H1 (cell line): ENCODE results near the gene IFNAR2. TPM values are rescaled to one million over a fixed set of nuclear protein-coding genes. Genes with fewer than 3 reads are reported as not detected.
"Not testable (repeated sequence)": the region's sequence is repeated elsewhere in the genome, so short reads cannot be mapped to it uniquely, and the experiment has no call there.

Experiments used
- CTCF ChIA-PET: fragments of 300-600 bp; sonication (Branson Sonifier 250); formaldehyde crosslinking; loops from one replicate; lab custom pipeline; 2021; ENCODE audit not compliant: partially characterized antibody; lab: Charles Lee
- POLR2A ChIA-PET: fragments of 300-600 bp; sonication (Branson Sonifier 250); formaldehyde crosslinking; loops from one replicate; lab custom pipeline; 2021; ENCODE audit warnings: inconsistent platforms; ENCODE audit not compliant: partially characterized antibody; lab: Charles Lee
- DNase-seq, 2 experiments: peaks; one replicate each; pipeline versions ENCODE4 v3.0.0 to v3.0.0-alpha.2; 2010 to 2022; ENCODE audit warnings: low spot score in 2 of 2, low read depth in 1 of 2, mixed read lengths in 1 of 2
- FAIRE-seq: peaks from 2 replicates; lab custom pipeline; 2011; peaks lifted over from hg19 to GRCh38; lab: Jason Lieb, UNC
- H2AFZ ChIP-seq: 2 replicates; pipeline ENCODE4 v1.8.1; 2012; ENCODE audit warnings: low read length, inconsistent platforms
- H2AK5ac ChIP-seq: 2 replicates; pipeline ENCODE4 v1.6.1; 2013; ENCODE audit warnings: low read depth, low read length
- H2BK120ac ChIP-seq: replicated peaks from 2 replicates; pipeline ENCODE3; 2013; ENCODE audit warnings: low read depth, low read length, inconsistent platforms
- H2BK12ac ChIP-seq: 2 replicates; pipeline ENCODE4 v1.6.1; 2013; ENCODE audit warnings: low read depth, low read length
- H2BK15ac ChIP-seq: 2 replicates; pipeline ENCODE4 v1.6.1; 2013; ENCODE audit warnings: low read length
- H2BK20ac ChIP-seq: 2 replicates; pipeline ENCODE4 v1.6.1; 2013; ENCODE audit warnings: low read length
- H2BK5ac ChIP-seq: 2 replicates; pipeline ENCODE4 v1.6.1; 2013; ENCODE audit warnings: low read depth, low read length
- H3K14ac ChIP-seq: 2 replicates; pipeline ENCODE4 v1.6.1; 2013; ENCODE audit warnings: inconsistent platforms; ENCODE audit not compliant: insufficient read length
- H3K18ac ChIP-seq: 2 replicates; pipeline ENCODE4 v1.6.1; 2013; ENCODE audit warnings: low read length; ENCODE audit errors: extremely low read depth
- H3K23ac ChIP-seq: 2 replicates; pipeline ENCODE4 v1.6.1; 2013; ENCODE audit warnings: inconsistent platforms; ENCODE audit not compliant: insufficient read length
- H3K23me2 ChIP-seq: 2 replicates; pipeline ENCODE4 v1.6.1; 2013; ENCODE audit warnings: low read depth, low read length
- H3K27ac ChIP-seq: 2 replicates; pipeline ENCODE4 v1.6.1; 2011; ENCODE audit warnings: low read depth, low read length, inconsistent platforms
- H3K27me3 ChIP-seq, 4 experiments: replicated peaks in 1 of 4; 1 replicate in 1 of 4; 2 replicates in 3 of 4; pipeline versions ENCODE4 v1.6.1 to v1.8.1; 2011 to 2013; ENCODE audit warnings: low read length in 3 of 4, mild to moderate bottlenecking in 3 of 4, inconsistent platforms in 2 of 4, mixed read lengths in 2 of 4, moderate library complexity in 1 of 4; ENCODE audit not compliant: control insufficient read depth in 3 of 4, insufficient read depth in 3 of 4; ENCODE audit errors: extremely low read depth in 1 of 4
- H3K36me3 ChIP-seq, 4 experiments: 2 replicates each; pipeline versions ENCODE4 v1.6.1 to v1.8.1; 2011 to 2013; ENCODE audit warnings: mild to moderate bottlenecking in 4 of 4, low read length in 3 of 4, moderate library complexity in 2 of 4, control low read depth in 1 of 4, inconsistent platforms in 1 of 4; ENCODE audit not compliant: insufficient read depth in 4 of 4, control insufficient read depth in 2 of 4
- H3K4ac ChIP-seq: replicated peaks from 2 replicates; pipeline ENCODE3; 2013; ENCODE audit warnings: low read length, low read depth, mixed read lengths, inconsistent platforms; ENCODE audit not compliant: insufficient read length
- H3K4me1 ChIP-seq, 4 experiments: replicated peaks in 1 of 4; 1 replicate in 1 of 4; 2 replicates in 3 of 4; pipeline versions ENCODE4 v1.6.1 to v1.8.1; 2011 to 2013; ENCODE audit warnings: low read length in 3 of 4, inconsistent platforms in 2 of 4, mixed read lengths in 1 of 4; ENCODE audit not compliant: insufficient read depth in 4 of 4, control insufficient read depth in 3 of 4
- H3K4me2 ChIP-seq, 2 experiments: 2 replicates each; pipeline versions ENCODE4 v1.6.1 to v1.8.1; 2011 to 2013; ENCODE audit warnings: low read depth in 2 of 2, low read length in 2 of 2, control low read depth in 1 of 2, inconsistent platforms in 1 of 2, mild to moderate bottlenecking in 1 of 2; ENCODE audit not compliant: insufficient read depth in 1 of 2
- H3K4me3 ChIP-seq, 4 experiments: fragments of 200-600, 300-600 bp in 1 of 4; sonication (generic), shearing (Covaris generic), sonication (Bioruptor Twin) in 1 of 4; 2 replicates each; pipeline versions ENCODE4 v1.5.1 to v1.8.1; 2011 to 2016; ENCODE audit warnings: low read length in 4 of 4, low read depth in 3 of 4, control low read depth in 2 of 4, inconsistent platforms in 2 of 4, mild to moderate bottlenecking in 2 of 4, mixed read lengths in 1 of 4, moderate library complexity in 1 of 4; ENCODE audit not compliant: insufficient read depth in 2 of 4; ENCODE audit errors: extremely low read depth in 1 of 4
- H3K56ac ChIP-seq: replicated peaks from 2 replicates; pipeline ENCODE3; 2013; ENCODE audit warnings: low read depth, mild to moderate bottlenecking, mixed read lengths, low read length, inconsistent platforms; ENCODE audit not compliant: insufficient read length
- H3K79me1 ChIP-seq: 2 replicates; pipeline ENCODE4 v1.6.1; 2013; ENCODE audit warnings: low read depth, low read length, control low read depth
- H3K79me2 ChIP-seq, 2 experiments: 2 replicates each; pipeline versions ENCODE4 v1.6.1 to v1.8.1; 2012 to 2013; ENCODE audit warnings: low read length in 2 of 2, mild to moderate bottlenecking in 2 of 2, inconsistent platforms in 1 of 2; ENCODE audit not compliant: insufficient read depth in 2 of 2, control insufficient read depth in 1 of 2
- H3K9ac ChIP-seq, 4 experiments: replicated peaks in 1 of 4; 1 replicate in 1 of 4; 2 replicates in 3 of 4; pipeline versions ENCODE4 v1.6.1 to v1.8.1; 2011 to 2013; ENCODE audit warnings: low read depth in 3 of 4, low read length in 3 of 4, control low read depth in 2 of 4, mild to moderate bottlenecking in 2 of 4, moderate library complexity in 2 of 4, inconsistent platforms in 1 of 4; ENCODE audit errors: extremely low read depth in 1 of 4
- H3K9me3 ChIP-seq, 2 experiments: 2 replicates each; pipeline versions ENCODE4 v1.6.1 to v1.8.1; 2012 to 2013; ENCODE audit warnings: mild to moderate bottlenecking in 2 of 2, moderate library complexity in 2 of 2, control low read depth in 1 of 2, inconsistent platforms in 1 of 2, low read depth in 1 of 2, low read length in 1 of 2, mixed read lengths in 1 of 2; ENCODE audit not compliant: insufficient read depth in 2 of 2
- H4K20me1 ChIP-seq, 2 experiments: replicated peaks in 1 of 2; 2 replicates each; pipeline versions ENCODE3 to v1.8.1; 2011 to 2013; ENCODE audit warnings: inconsistent platforms in 2 of 2, low read length in 2 of 2, mild to moderate bottlenecking in 1 of 2; ENCODE audit not compliant: insufficient read depth in 2 of 2, control insufficient read depth in 1 of 2
- H4K5ac ChIP-seq: 2 replicates; pipeline ENCODE4 v1.6.1; 2013; ENCODE audit warnings: low read length, low read depth, mixed read lengths, inconsistent platforms; ENCODE audit not compliant: insufficient read length
- H4K8ac ChIP-seq: 2 replicates; pipeline ENCODE4 v1.8.0; 2013; ENCODE audit warnings: mild to moderate bottlenecking, moderate library complexity, low read length, inconsistent platforms; ENCODE audit not compliant: insufficient read depth; ENCODE audit errors: extremely low read depth
- H4K91ac ChIP-seq: replicated peaks from 2 replicates; pipeline ENCODE3; 2013; ENCODE audit warnings: low read length, mixed read lengths, inconsistent platforms; ENCODE audit not compliant: insufficient read length
- WGBS, 2 experiments: shearing (Covaris generic) in 1 of 2; methylation state at CpG; one replicate each; pipeline versions ENCODE4 v1.1.6 to v1.1.7; 2013 to 2015; ENCODE audit warnings: low lambda C conversion rate in 2 of 2, mixed read lengths in 2 of 2, inconsistent platforms in 1 of 2, low coverage in 1 of 2, missing lambda C conversion rate in 1 of 2; ENCODE audit not compliant: insufficient replicate concordance in 2 of 2, insufficient coverage in 1 of 2, insufficient read length in 1 of 2; ENCODE audit errors: extremely low coverage in 1 of 2, missing lambda C conversion rate in 1 of 2; 5-methylcytosine and 5-hydroxymethylcytosine counted together
- polyA plus RNA-seq, 7 experiments: library from polyadenylated mRNA; depleted of rRNA in 3 of 7; stranded (reverse) in 5 of 7; unstranded in 2 of 7; fragments of >200 nt in 5 of 7; fragments of 200-250 nt in 2 of 7; gene quantifications; 1 replicate in 5 of 7; 2 replicates in 1 of 7; 4 replicates in 1 of 7; pipeline versions ENCODE4 v1.2.1 to v1.2.3, GENCODE V29; 2011 to 2013; ENCODE audit warnings: missing spikeins in 2 of 7, mixed read lengths in 2 of 7
- total RNA-seq: library from RNA; stranded (reverse); fragmentation: NEBNext Ultra II Directional; extraction: Animal tissue kit (Norgen Biotek cat#: 25700); gene quantifications from 2 replicates; pipeline ENCODE4 v1.2.1, GENCODE V29; 2021

Gene IFNAR2
- total and polyA plus RNA-seq, 2 of the 8 experiments (the other 6 are each of a cell fraction or from before 2014, with no cell fraction given) = 12.2 to 16.1 TPM

DNA sequence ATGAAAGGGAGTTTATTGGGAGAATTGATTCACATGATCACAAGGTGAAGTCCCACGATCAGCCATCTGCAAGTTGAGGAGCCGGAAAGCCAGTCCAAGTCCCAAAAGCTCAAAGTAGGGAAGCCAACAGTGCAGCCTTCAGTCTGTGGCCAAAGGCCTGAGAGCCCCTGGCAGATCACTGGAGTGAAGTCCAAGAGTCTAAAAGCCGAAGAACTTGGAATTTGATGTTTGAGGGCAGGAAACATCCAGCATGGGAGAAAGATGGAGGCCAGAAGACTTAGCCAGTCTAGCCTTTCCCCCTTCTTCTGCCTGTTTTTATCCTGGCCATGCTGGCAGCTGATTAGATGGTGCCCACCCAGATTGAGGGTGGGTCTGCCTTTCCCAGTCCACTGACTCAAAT is 4.4 kb upstream of the IFNAR2 start:
- CTCF ChIA-PET = interaction anchor here (0.7 to 1.1 kb wide), 2 partner anchors 36 to 99 kb away, joined by 3 read pairs; partner anchors contain the start of gene IFNAR1

More for the DNA sequence above, 4.4 kb upstream of the IFNAR2 start:
- H3K23ac ChIP-seq, H4K20me1 ChIP-seq, H4K91ac ChIP-seq, H3K79me1 ChIP-seq, H3K56ac ChIP-seq, POLR2A ChIA-PET, H3K27me3 ChIP-seq, H2BK15ac ChIP-seq, H3K14ac ChIP-seq, H3K4me2 ChIP-seq, H2BK5ac ChIP-seq, H2AFZ ChIP-seq, H4K5ac ChIP-seq, H3K79me2 ChIP-seq, H4K8ac ChIP-seq, H3K23me2 ChIP-seq, FAIRE-seq, H3K9me3 ChIP-seq, DNase-seq, H2BK120ac ChIP-seq, H3K36me3 ChIP-seq, H3K4me3 ChIP-seq, H2BK12ac ChIP-seq, H3K4me1 ChIP-seq, H3K4ac ChIP-seq, H2AK5ac ChIP-seq, H3K9ac ChIP-seq, H3K18ac ChIP-seq, H3K27ac ChIP-seq, H2BK20ac ChIP-seq: not testable (repeated sequence)
- WGBS, 2 experiments = 90% methylated on average over 3 of the region's 3 CpGs; no CpG with 5 or more reads in 1 of the 2 experiments
